T-cell (primary cell): ENCODE data around the gene VENTX. TPM values are rescaled to one million over a fixed set of nuclear protein-coding genes. Genes with fewer than 3 reads are reported as not detected.

ENCODE experiments used
- ATAC-seq, 4 experiments: fragments of 200-7000 bp in 3 of 4; fragments of 150-1000 bp in 1 of 4; cut with Tn5 transposase; replicated peaks in 1 of 4; 1 replicate in 3 of 4; 2 replicates in 1 of 4; pipeline ENCODE4 v1.10.0; 2021; ENCODE audit warnings: moderate library complexity in 3 of 4, mild to moderate bottlenecking in 2 of 4, moderate number of reproducible peaks in 1 of 4
- CTCF ChIA-PET, 2 donors: fragments of 300-600 bp; sonication (Branson Sonifier 250); formaldehyde crosslinking; loops; one replicate each; lab custom pipeline; 2022; ENCODE audit warnings: antibody characterized with exemption in 2 of 2; lab: Charles Lee
- POLR2A ChIA-PET, 2 donors: fragments of 300-600 bp; sonication (Branson Sonifier 250); formaldehyde crosslinking; loops; one replicate each; lab custom pipeline; 2022; ENCODE audit warnings: antibody characterized with exemption in 2 of 2; lab: Charles Lee
- DNase-seq, 35 experiments: peaks; one replicate each; pipeline versions ENCODE4 v3.0.0 to v3.0.0-alpha.2; 2013 to 2023
- H3K27ac ChIP-seq: one replicate; pipeline ENCODE4 v1.5.1; 2013; ENCODE audit warnings: low read length
- H3K27me3 ChIP-seq, 2 experiments: replicated peaks in 1 of 2; 1 replicate in 1 of 2; 2 replicates in 1 of 2; pipeline versions ENCODE4 v1.6.1 to v1.7.0; 2013; ENCODE audit warnings: low read length in 1 of 2, mixed read lengths in 1 of 2; ENCODE audit not compliant: control insufficient read depth in 2 of 2, insufficient read depth in 2 of 2; ENCODE audit errors: extremely low read depth in 1 of 2
- H3K36me3 ChIP-seq, 2 donors: 1 replicate in 1 of 2; 2 replicates in 1 of 2; pipeline versions ENCODE4 v1.6.1 to v1.7.0; 2013; ENCODE audit warnings: low read length in 1 of 2; ENCODE audit not compliant: control insufficient read depth in 2 of 2, insufficient read depth in 1 of 2; ENCODE audit errors: extremely low read depth in 1 of 2
- H3K4me1 ChIP-seq, 2 experiments: 1 replicate in 1 of 2; 2 replicates in 1 of 2; pipeline versions ENCODE4 v1.6.1 to v1.7.0; 2013; ENCODE audit warnings: low read length in 2 of 2, mixed read lengths in 1 of 2; ENCODE audit not compliant: insufficient read depth in 2 of 2, control insufficient read depth in 1 of 2; ENCODE audit errors: extremely low read depth in 1 of 2
- H3K4me3 ChIP-seq, 2 donors: 1 replicate in 1 of 2; 2 replicates in 1 of 2; pipeline versions ENCODE4 v1.5.1 to v1.7.0; 2013; ENCODE audit warnings: mild to moderate bottlenecking in 2 of 2, low read length in 1 of 2, moderate library complexity in 1 of 2; ENCODE audit not compliant: control insufficient read depth in 1 of 2; ENCODE audit errors: extremely low read depth in 1 of 2
- H3K9me3 ChIP-seq: 2 replicates; pipeline ENCODE4 v1.7.0; 2013
- H3K27ac Mint-ChIP-seq, 2 donors: one replicate each; pipeline ENCODE4 v1.8.0; 2020 to 2021; ENCODE audit warnings: mild to moderate bottlenecking in 2 of 2, mixed read lengths in 2 of 2
- H3K27me3 Mint-ChIP-seq, 2 donors: one replicate each; pipeline ENCODE4 v1.8.0; 2021 to 2022; ENCODE audit warnings: mixed read lengths in 2 of 2
- H3K36me3 Mint-ChIP-seq: one replicate; pipeline ENCODE4 v1.8.0; 2021; ENCODE audit warnings: mixed read lengths
- H3K4me1 Mint-ChIP-seq, 3 donors: one replicate each; pipeline ENCODE4 v1.8.0; 2020 to 2022; ENCODE audit warnings: mixed read lengths in 3 of 3, mild to moderate bottlenecking in 1 of 3
- H3K4me3 Mint-ChIP-seq, 3 donors: one replicate each; pipeline ENCODE4 v1.8.0; 2020 to 2022; ENCODE audit warnings: mild to moderate bottlenecking in 3 of 3, mixed read lengths in 3 of 3, moderate library complexity in 3 of 3
- H3K9me3 Mint-ChIP-seq, 3 donors: one replicate each; pipeline ENCODE4 v1.8.0; 2020 to 2022; ENCODE audit warnings: mixed read lengths in 3 of 3
- WGBS: methylation state at CpG from one replicate; pipeline ENCODE4 v1.1.5; 2013; ENCODE audit warnings: missing lambda C conversion rate; ENCODE audit not compliant: insufficient coverage; 5-methylcytosine and 5-hydroxymethylcytosine counted together
- total RNA-seq, 35 experiments: library from RNA in 6 of 35; stranded (reverse) in 6 of 35; fragments of 120-200 nt in 1 of 35; gene quantifications; one replicate each; pipeline versions ENCODE4 v1.2.1 to v1.2.4 and lab custom pipeline; 2013 to 2026

Gene VENTX
- total RNA-seq, 5 donors from 2014 or later (not counting 1 experiment from before 2014, with no cell fraction given) = 0.12 to 0.13 (median 0.12) TPM; not detected in 2

- no peak overlapping the region for H3K27ac Mint-ChIP-seq
- 72% methylated on average over 24 of the region's 29 CpGs for WGBS
Measured at GRCh38 chr10:133201948-133202725, 35.5 kb upstream of the VENTX start.

DNA sequence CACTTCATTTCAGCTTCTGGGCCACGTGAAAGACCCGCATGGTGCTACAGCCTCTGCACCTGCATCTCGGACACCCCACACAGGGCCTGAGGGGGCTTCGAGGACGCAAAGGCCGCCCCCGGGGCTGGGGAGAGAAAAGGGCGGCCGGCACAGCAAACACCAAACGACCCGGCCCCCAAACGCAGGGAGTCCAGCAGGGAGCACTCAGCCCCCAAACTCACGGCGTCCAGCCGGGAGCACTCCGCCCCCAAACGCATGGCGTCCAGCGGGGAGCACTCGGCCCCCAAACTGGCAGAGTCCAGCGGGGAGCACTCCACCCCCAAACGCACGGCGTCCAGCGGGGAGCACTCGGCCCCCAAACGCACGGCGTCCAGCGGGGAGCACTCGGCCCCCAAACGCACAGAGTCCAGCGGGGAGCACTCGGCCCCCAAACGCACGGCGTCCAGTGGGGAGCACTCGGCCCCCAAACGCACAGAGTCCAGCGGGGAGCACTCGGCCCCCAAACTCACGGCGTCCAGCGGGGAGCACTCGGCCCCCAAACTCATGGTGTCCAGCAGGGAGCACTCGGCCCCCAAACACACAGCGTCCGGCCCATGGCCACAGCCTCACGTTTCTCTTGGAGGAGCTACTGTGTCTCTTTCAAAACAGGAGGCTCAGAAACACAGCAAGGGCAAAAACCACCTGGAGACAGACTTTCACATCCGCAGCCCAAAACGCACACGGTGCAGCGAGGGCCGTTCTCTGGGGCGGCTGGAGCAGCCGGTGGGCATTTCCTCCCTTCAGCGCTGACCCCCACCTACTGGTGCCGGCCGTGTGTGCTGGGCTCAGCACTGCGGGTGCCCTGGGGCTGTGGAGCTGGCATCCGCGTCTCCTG lies 34.6 kb upstream of the VENTX start:
- Mint-ChIP-seq H3K27ac (no peak overlapping the region), H3K9me3 (no peaks in the 10 kb centered on the region), H3K27me3 (peaks cover 0 to 5% of the 10 kb centered on the region in 2 donors), H3K4me3 (no peak overlapping the region), H3K4me1 (no peaks in the 10 kb centered on the region), H3K36me3 (no peaks in the 10 kb centered on the region)
- Histone ChIP-seq H3K36me3 (no peaks in the 10 kb centered on the region), H3K4me3 (no peak overlapping the region), H3K27me3 (peaks cover 0 to 11% of the 10 kb centered on the region in 2 experiments), H3K27ac (no peak overlapping the region), H3K4me1 (no peaks in the 10 kb centered on the region), H3K9me3 (no peaks in the 10 kb centered on the region)
- WGBS = 86% methylated on average over 58 of the region's 62 CpGs
- ATAC-seq (no peak), DNase-seq (no peak)
- ChIA-PET CTCF (no interaction called here), POLR2A (no interaction called here)

More at GRCh38 chr10:133201948-133202725, 35.5 kb upstream of the VENTX start:
- H3K4me1 ChIP-seq = no peaks in the 10 kb centered on the region
- Mint-ChIP-seq H3K4me3 (no peak overlapping the region), H3K9me3 (no peaks in the 10 kb centered on the region), H3K36me3 (no peaks in the 10 kb centered on the region), H3K27me3 (peaks cover 0 to 5% of the 10 kb centered on the region in 2 donors), H3K4me1 (no peaks in the 10 kb centered on the region)
- POLR2A ChIA-PET = no interaction called here
- H3K9me3 ChIP-seq = no peaks in the 10 kb centered on the region
- no peak overlapping the region for H3K4me3 ChIP-seq
- CTCF ChIA-PET = no interaction called here
- H3K27me3 ChIP-seq = peaks cover 0 to 10% of the 10 kb centered on the region in 2 experiments
- ATAC-seq = no peak
- no peaks in the 10 kb centered on the region for H3K36me3 ChIP-seq
- no peak for DNase-seq
- no peak overlapping the region for H3K27ac ChIP-seq

GRCh38 chr10:133203652-133204195 lies 33.9 kb upstream of the VENTX start:
- H3K4me1 Mint-ChIP-seq = no peaks in the 10 kb centered on the region
- no peak for DNase-seq

GRCh38 chr10:133204226-133205015 lies 33.2 kb upstream of the VENTX start:
- no peak overlapping the region for H3K4me3 Mint-ChIP-seq
- no peak overlapping the region for H3K27ac Mint-ChIP-seq
- Histone ChIP-seq H3K36me3 (no peaks in the 10 kb centered on the region), H3K4me1 (no peaks in the 10 kb centered on the region), H3K9me3 (no peaks in the 10 kb centered on the region), H3K4me3 (no peak overlapping the region), H3K27ac (no peak overlapping the region), H3K27me3 (peaks cover 0 to 9% of the 10 kb centered on the region in 2 experiments)
- ATAC-seq (no peak), DNase-seq (no peak)
- POLR2A ChIA-PET = no interaction called here
- H3K9me3 Mint-ChIP-seq = no peaks in the 10 kb centered on the region
- peaks cover 0 to 5% of the 10 kb centered on the region in 2 donors for H3K27me3 Mint-ChIP-seq
- no peaks in the 10 kb centered on the region for H3K36me3 Mint-ChIP-seq
- WGBS = 90% methylated on average over 30 of the region's 38 CpGs
- no peaks in the 10 kb centered on the region for H3K4me1 Mint-ChIP-seq
- CTCF ChIA-PET = no interaction called here

More at GRCh38 chr10:133203652-133204195, 33.9 kb upstream of the VENTX start:
- Histone ChIP-seq H3K4me1 (no peaks in the 10 kb centered on the region), H3K27me3 (peaks cover 0 to 9% of the 10 kb centered on the region in 2 experiments), H3K9me3 (no peaks in the 10 kb centered on the region), H3K36me3 (no peaks in the 10 kb centered on the region), H3K27ac (no peak overlapping the region), H3K4me3 (no peak overlapping the region)
- ChIA-PET CTCF (no interaction called here), POLR2A (no interaction called here)
- Mint-ChIP-seq H3K27ac (no peak overlapping the region), H3K4me3 (no peak overlapping the region), H3K36me3 (no peaks in the 10 kb centered on the region), H3K27me3 (peaks cover 0 to 5% of the 10 kb centered on the region in 2 donors), H3K9me3 (no peaks in the 10 kb centered on the region)
- WGBS = 91% methylated on average over 26 of the region's 31 CpGs
- no peak for ATAC-seq

DNA sequence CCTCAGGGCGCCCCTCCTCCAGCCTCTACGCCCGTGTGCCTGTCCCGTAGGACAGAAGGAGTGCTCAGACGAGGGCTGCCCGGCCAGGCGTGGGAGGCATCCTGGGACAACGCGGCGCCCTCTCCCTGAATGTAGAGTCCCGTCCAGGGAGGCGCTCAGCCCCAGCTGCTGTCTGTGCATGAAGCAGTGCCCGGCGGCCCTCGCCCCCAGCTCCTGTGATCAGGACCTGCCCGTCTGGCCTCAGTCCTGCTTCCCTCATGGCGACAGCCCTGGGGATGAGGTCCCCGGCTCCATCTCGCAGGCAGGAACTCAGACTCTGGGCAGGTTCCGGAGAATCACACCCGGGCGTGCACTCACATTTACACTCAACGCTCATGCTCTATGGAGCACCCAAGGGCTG lies 32.5 kb upstream of the VENTX start:
- DNase-seq (no peak), ATAC-seq (no peak)
- no peak overlapping the region for H3K4me3 ChIP-seq
- no peak overlapping the region for H3K27ac ChIP-seq
- no peaks in the 10 kb centered on the region for H3K9me3 Mint-ChIP-seq
- 90% methylated on average over 22 of the region's 23 CpGs for WGBS
- no peaks in the 10 kb centered on the region for H3K4me1 ChIP-seq
- peaks cover 0 to 5% of the 10 kb centered on the region in 2 donors for H3K27me3 Mint-ChIP-seq
- no peaks in the 10 kb centered on the region for H3K36me3 ChIP-seq
- no peak overlapping the region for H3K4me3 Mint-ChIP-seq
- no peaks in the 10 kb centered on the region for H3K9me3 ChIP-seq
- H3K27ac Mint-ChIP-seq = no peak overlapping the region
- ChIA-PET POLR2A (no interaction called here), CTCF (no interaction called here)
- H3K4me1 Mint-ChIP-seq = no peaks in the 10 kb centered on the region
- H3K27me3 ChIP-seq = peaks cover 0 to 12% of the 10 kb centered on the region in 2 experiments
- H3K36me3 Mint-ChIP-seq = no peaks in the 10 kb centered on the region
